HFF-Myc (cell line): Measurements from ENCODE around the gene SNAP47.

Experiments used
- DNase-seq: peaks from one replicate; pipeline ENCODE4 v3.0.0-alpha.2; 2011; ENCODE audit warnings: low read depth; ENCODE audit errors: extremely low read depth
- H3K4me3 ChIP-seq: replicated peaks from 2 replicates; pipeline ENCODE4 v1.5.1; 2011; ENCODE audit warnings: low read depth, mild to moderate bottlenecking, control low read depth, low read length
- TF ChIP-seq, protein P1 (sequence below): IDR thresholded peaks from 2 replicates; pipeline ENCODE4 v1.5.1; 2012; ENCODE audit warnings: mild to moderate bottlenecking, low read depth, low read length, control low read depth; ENCODE audit errors: missing control alignments

SNAP47 gene

DNA sequence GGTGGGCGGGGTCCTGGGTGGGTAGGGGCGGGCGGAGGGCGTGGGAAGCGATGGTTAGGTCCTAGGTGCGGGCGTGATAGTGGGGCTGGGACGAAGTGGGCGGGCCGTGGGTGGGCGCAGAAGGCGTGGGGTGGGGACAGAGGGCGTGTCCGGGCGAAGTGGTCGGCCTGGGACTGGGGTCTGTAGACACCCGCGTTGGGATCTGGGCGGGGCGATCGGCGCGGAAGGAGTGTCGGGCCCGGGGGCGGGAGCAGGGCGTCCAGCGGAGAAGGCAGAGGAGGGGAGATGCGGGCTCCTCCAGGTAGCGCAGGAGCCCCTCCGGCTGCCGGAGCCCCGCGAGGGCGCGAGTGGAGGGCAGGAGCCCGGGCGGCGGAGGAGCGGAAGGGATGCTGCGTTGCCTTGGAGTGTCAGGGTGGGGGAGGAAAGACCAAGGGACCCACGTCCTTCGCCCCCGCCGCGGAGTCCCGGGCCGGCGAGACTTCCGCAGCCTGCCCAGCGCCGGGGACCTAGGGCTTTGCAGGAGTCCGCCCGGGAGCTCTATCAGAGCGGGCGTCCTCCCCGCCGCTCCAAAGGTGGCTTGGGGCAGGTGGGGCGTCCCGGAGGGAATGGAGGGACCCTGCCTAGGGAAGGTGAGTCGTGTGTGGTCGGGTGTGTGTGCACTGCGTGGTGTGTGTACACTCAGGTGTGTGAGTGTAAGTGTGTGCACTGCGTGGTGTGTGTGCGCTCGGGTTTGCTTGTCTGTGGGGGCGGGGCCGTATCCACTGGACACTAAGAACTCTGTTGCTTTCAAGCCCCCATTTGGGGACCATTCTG, 53.2 kb downstream of the SNAP47 start:
- DNase-seq = no peak

GRCh38 chr1:227789084-227790033, 54.1 kb downstream of the SNAP47 start:
- TF ChIP-seq, protein P1, sequence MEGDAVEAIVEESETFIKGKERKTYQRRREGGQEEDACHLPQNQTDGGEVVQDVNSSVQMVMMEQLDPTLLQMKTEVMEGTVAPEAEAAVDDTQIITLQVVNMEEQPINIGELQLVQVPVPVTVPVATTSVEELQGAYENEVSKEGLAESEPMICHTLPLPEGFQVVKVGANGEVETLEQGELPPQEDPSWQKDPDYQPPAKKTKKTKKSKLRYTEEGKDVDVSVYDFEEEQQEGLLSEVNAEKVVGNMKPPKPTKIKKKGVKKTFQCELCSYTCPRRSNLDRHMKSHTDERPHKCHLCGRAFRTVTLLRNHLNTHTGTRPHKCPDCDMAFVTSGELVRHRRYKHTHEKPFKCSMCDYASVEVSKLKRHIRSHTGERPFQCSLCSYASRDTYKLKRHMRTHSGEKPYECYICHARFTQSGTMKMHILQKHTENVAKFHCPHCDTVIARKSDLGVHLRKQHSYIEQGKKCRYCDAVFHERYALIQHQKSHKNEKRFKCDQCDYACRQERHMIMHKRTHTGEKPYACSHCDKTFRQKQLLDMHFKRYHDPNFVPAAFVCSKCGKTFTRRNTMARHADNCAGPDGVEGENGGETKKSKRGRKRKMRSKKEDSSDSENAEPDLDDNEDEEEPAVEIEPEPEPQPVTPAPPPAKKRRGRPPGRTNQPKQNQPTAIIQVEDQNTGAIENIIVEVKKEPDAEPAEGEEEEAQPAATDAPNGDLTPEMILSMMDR = peak; percentile 35
- peak overlapping the region; percentile 96 for H3K4me3 ChIP-seq
- no peak for DNase-seq

More for the DNA sequence above, 53.2 kb downstream of the SNAP47 start:
- H3K4me3 ChIP-seq = peak overlapping the region; percentile 96
- TF ChIP-seq, protein P1 = no peak

DNA sequence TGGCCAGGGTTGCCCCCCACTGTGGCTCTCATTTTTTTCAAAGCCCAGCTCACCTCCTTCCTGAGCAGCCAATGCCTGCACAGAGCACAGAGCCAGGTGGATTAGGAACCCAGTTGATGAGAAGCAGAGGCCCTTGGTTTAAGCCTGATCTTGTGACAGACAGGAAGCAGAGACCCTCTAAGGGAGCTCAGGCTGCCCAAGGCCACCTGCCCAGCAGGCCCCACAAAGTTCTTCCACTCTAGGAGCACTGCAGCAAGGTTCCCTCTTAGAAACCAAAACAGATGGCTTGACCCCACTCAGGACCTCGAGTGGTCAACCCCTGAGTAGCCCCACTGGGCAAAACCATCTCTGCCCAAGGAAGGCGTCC, 54.8 kb downstream of the SNAP47 start:
- peak overlapping the region; percentile 96 for H3K4me3 ChIP-seq
- TF ChIP-seq, protein P1 = peak; percentile 0

DNA sequence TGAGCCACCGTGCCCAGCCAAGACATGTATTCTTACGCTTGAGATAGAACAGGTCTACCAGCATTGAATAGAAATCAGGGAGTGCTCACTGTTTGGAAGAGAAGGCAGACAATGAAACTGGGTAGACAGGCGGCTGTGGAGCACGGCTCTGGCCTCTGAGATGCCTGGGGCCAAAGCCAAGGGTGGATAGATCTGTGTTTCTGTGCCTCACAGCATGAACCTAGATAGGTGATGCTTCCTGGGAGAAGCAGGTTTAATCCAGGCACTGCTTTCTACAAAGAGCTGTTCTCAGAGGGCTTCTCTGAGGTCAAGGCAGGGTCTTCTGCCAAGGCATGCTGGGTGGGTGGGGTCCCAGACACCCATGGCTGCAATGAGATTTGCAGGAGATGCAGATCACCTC, 55.6 kb downstream of the SNAP47 start:
- H3K4me3 ChIP-seq = no peak overlapping the region
- DNase-seq = no peak
- TF ChIP-seq, protein P1 = no peak

More for the DNA sequence above, 54.8 kb downstream of the SNAP47 start:
- DNase-seq = no peak

DNA sequence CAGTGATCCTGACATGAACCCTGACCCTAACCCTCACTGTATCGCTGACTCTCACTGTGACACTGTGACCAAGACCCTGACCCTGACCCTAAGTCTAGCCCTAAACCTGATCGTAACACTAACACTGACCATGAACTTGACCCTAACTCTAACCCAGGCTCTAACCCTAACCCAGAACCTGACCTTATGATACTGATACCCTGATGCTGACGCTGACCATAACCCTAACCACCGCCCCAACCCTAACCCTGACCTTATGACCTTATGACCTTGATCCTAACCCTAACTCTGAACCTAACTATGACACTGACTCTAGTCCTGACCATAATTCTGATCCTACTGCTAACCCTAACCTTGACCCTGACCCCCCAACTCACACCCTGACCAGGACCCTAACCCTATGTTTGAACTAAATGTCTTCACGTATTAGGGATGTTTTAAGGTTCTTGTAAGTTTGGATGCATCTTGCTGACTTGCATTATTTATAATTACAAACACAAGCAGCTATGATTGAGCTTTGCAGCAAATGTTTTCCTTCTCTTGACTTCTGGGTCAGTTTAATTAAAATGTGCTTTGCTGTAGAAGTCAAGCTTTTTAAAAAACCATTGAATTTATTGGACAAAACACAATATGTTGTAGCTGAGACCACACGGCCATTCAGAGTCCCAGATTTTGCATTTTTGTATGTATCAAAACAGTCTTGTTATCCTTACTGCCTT, 56.3 kb downstream of the SNAP47 start:
- TF ChIP-seq, protein P1 = no peak
- no peak overlapping the region for H3K4me3 ChIP-seq
- no peak for DNase-seq
